GM21526 (cell line): Measurements from ENCODE around the gene NOL6.

Experiments
- ATAC-seq: cut with Tn5 transposase; IDR thresholded peaks from one replicate; pipeline ENCODE4 v1.9.1; 2021; ENCODE audit warnings: moderate library complexity; ENCODE audit not compliant: unreplicated experiment, low FRiP score

Gene NOL6

DNA sequence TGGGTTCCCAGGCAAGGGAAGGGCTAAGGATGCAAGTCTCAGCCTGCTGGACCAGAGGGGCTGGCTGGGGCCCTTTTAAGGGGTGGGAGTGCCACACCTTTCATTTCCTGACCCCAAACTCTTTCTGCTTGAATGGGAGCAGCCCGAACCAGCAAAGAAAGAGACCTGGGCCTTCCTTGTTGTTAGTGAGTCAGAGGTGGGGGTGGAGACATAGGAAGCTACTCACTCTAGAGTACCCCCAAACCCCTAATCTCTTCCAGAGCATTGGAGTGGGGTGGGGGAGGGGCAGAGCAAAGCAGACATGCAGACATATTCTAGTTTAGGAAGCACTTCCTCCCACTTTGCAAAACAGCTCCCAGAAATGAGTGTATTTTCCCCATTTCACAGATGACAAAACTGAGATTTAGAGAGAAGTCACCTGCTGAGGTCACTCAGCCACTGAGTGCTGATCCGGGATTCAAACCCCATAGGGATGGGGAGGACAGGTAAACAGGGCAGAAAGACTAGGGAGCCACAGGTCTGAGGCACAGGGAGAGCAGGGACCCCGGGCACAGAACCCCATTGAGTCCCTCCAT is 20.4 kb downstream of the NOL6 start:
- no peak for ATAC-seq

DNA sequence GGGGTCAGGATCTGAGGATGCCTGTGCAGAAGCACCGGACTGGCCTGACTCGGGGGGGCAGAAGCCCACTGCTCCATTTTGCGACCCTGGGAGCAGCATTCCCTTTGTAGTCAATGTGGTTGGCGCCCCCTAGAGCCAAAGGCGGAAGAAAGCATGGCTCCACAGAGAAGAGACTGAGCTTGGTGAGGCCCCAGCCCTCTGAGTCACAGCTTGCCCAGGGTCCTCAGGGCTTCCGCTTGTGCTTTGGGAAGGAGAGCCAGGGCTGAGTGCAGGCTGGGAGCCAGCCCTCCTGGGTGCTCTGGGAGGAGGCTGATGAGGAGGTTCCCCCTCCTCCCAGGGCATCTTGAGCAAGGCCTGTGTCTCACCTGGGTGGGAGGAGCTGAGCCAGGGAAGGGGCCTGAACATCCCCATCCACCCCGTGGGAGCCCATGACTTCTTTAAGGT is 20.9 kb downstream of the NOL6 start:
- no peak for ATAC-seq

DNA sequence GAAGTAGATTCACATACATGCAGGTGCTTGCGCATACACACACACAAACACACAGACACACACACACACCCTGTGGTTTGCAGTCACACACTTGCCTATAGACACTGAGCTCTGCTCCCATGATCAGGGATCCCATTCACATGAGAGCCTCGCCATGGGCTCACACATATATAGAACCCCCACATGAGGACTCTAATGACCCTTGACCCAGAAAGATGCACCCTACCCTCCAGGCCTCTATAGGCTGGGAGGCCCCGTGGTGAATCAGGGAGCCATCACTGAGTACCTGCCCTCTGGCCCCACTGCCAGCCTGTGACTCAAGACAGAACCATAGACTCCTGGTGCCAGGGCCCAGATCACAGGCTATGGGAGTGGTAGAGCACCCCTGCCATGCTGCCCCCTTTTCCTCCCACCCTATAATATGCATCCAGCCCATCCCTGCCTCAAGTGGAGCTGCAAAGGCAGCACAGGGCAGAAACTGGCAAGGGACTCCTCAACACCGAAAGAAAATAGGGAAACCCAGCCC is 23.0 kb downstream of the NOL6 start:
- no peak for ATAC-seq

DNA sequence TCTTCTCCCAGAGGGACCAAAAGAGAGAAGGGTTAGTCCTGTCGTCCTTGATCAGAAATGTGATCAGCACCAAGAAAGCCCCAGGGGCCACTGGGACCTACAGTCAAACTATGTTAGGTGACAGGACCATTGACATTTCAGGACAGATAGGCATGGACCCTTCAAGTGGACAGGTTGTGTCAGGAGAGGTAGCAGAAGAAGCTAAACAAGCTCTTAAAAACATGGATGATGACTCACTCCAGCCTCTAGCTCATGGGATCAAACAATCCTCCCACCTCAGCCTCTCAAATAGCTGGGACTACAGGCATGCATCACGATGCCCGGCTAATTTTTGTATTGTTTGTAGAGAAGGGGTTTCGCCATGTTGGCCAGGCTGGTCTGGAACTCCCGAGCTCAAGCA is 24.0 kb downstream of the NOL6 start:
- no peak for ATAC-seq

DNA sequence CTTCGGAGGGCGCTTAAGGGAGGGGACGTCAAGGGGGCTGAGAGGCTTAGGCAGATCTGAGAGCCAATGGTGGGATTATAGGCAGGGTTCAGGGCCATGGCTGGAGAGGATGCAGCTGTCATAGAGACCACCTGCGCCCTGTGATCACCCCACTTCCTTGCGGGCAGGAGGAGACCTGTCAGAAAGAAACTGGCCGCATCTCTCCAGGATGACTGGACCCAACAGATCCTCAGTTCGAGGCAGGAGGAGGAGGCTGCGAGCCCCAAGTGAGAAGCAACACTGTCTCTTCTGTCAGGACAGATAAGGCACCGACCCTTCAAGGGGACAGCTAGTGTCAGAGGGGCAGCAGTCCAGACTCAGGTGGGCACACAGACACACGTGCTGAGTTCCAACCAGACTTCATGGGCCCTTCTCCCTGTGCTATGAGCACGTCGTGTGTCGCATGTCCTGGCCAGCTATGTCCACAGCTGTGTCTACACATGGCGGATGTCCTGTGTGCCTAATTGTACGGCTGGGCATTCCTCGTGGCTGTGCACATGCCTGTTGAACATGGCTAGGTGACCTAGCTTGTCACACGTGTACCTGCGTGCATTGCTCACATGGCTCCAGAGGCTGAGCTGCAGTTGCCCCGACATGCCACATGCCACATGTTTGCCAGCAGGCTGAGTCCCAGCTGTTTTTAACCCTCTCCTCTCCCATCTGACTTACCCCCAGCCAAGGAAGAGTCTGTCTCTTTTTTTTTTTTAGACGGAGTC is 25.7 kb downstream of the NOL6 start:
- no peak for ATAC-seq

DNA sequence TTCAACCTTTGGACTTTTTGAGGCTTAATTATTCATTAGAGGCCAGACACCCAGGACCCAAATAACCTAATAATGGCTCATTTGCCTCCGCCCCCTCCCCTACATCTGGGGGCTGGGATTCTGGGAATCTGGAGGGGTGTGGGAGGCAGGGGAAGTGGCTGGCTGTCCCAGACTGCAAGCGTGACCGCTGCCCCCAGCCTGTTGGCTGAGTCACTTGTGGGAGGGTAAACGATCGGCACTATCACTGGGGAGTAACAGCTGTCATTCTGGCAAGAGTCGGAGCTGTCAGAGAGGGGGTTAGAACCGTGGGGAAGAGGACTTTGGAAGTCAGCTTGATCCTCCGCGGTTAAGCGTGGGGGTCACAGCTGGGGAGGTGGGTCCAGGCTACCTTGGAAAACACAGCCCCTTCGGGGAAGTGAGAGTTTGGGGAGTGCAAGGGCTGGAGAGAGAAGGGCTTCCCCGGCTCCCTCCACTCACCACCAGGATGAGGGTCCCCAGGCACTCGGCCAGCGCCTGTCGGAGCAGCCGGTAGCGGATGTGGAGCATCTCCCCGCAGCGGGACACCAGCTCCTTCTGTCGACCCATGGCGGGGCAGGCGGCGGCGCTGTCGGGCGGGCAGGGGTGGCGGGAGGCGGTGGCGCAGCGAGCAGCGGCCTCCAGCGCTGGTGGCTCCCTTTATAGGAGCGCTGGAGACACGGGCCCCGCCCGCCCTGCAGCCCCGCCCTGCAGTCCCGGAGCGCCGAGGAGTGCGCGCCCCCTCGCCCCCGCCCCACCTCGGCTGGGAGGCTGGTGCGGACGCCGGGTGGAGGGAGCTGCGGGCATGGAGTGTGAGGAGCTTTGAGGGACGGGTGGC is 26.6 kb downstream of the NOL6 start, which contains the start of gene AQP3:
AQP3 (minus strand) TSS at position 648 of the 853 bp plus-strand sequence; CDS start at position 585, 63 bp downstream.
- ATAC-seq = peak; percentile 33

DNA sequence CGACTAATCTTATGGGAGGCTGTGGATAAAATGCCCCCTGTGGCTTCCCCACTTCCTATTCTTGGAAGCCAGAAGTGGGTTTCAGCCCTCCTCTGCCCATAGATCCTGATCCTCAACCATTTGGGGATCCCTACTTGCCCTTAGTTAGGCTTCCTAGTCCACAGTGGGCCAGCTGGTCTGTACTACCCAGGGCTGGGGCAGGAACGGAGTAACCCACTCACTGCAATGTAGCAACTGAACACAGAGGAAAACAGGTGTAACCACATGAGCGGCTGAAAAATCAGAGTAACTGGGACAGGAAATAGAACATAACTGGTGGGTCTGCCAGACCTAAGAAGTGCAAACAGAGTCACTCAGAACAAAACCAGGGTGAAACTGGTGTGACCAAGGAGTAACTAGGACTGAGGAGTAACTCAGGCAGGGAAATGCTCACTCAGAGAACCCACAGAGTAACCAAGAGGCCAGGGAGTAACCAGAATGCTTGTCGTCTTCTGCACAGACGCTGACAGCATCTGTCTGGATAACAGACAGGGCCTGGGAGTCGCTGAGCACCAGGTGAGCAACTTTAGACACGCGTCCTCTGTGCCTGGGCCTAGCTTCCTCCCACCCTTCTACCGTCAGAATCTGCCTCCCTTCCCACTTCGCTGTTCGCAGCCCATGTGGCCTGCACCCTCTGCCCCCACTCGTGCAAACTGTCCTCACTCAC is 27.3 kb downstream of the NOL6 start:
- ATAC-seq = peak; percentile 77

DNA sequence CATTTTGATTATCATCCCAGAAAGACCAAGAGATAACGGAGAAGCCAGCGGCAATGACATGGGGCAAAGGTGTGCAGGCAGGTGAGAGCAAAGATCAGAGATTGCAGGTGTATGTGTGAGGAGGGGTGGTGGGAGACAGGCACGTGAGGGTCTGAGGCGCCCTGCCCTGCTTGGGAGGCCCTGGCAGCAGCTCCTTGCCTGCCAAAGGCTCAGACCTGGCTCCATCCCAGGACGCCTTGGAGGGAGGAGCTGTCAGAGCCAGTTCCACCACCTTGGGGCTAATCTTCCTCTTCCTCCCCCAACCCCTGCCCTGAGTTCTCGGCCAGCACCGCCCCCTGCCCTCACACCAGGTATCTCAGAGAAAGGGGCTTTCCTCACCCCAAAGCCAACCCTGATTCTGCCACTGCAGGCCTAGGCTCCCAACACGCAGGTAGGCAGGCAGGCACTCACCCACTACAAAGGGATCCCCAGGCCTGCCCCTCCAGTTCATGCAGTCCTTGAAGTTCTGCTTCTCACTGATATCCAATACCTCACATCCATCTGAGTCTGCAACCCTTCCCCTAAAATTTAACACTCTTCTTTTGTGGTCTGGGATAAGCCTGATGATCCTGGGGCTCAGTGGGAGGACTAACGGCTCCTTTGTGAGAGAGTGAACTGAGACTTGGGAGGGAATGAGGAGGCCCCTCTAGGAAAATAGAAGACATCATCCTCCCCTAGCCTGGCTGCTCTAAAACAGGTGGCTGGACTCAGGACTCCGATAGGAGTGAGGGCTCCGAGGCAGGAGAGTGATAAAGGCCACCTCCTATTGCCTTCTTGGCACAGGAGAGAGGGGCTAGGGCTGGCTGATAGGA is 28.1 kb downstream of the NOL6 start:
- ATAC-seq = no peak

DNA sequence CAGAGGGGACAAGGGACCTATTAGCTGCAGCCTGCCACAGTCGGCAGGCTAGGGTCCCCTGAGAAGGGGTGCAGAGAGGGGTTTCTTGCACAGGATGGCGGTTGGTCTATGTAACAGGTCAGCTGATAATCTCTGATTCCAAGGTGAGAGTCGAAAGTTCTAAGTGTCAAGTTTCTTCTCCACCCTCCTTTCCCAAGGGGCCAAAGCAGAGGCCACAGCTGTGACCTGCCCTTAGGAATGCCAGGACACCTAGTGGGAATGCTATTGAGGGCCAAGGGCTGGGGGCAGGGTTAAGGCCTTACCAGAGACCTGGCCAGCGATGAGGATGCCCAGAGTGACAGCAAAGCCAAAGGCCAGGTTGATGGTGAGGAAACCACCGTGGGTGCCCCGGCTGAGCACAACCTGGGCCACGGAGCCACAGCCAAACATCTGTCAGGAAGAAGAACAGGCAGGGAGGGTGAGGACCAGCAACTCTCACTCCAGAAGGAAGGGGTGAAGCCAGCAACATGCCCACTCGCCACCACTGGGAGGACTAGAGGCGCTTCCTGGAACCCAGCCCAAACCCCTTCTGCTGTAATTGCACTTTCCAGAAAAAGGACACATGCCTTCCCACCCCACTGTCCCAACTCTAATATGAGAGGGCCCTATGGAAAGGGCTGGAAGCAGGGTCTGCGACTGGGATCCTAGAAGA is 30.1 kb downstream of the NOL6 start:
- no peak for ATAC-seq

DNA sequence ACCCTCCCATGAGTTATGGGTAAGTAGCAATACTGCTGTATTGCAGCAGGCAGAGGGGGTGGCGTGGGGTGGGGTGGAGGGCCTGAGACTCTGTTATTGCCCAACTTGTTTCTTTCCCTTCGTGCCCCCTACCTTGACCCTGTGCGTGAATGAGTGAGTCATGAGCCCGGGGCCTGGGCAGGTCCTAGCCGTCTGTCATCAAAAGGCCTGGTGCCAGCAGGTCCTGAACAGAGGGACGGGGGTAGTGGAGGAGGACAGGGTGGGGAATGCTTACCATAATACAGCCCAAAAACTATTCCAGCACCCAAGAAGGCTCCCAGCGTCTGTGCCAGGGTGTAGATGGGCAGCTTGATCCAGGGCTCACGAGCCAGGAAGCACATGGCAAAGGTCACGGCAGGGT is 30.7 kb downstream of the NOL6 start:
- no peak for ATAC-seq

DNA sequence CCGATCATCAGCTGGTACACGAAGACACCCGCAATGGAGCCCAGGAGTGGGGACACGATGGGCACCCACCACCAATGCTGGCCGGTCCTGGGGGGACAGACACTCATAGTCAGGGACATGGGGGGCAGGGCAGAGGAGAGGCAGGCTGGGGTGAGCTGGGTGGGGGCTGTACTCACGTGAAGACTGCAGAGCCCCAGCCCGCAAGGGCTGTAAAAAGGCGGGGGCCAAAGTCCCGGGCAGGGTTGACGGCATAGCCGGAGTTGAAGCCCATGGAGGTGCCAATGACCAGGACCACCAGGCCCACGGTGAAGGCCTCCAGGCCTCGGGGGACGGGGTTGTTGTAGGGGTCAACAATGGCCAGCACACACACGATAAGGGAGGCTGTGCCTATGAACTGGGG is 31.6 kb downstream of the NOL6 start:
- ATAC-seq = no peak

DNA sequence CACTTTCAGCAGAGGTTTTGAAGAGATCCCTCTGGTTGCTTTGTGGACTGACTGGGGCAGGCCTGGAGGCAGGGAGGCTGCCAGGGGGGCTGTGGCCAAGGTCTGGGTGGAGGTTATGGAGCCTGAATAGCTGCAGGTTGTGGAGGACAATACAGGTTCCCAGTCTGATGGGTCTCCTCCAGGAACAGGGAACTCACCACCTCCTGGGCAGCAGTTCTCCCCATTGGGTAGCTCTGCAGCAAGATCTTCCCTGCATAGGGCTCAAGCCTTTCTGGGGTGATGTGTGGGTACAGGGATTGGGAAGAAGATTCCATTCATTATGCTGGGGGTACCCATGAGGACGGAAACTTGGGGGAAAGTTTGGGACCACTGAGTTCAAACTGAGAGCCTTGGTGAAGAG is 33.1 kb downstream of the NOL6 start:
- ATAC-seq = no peak

DNA sequence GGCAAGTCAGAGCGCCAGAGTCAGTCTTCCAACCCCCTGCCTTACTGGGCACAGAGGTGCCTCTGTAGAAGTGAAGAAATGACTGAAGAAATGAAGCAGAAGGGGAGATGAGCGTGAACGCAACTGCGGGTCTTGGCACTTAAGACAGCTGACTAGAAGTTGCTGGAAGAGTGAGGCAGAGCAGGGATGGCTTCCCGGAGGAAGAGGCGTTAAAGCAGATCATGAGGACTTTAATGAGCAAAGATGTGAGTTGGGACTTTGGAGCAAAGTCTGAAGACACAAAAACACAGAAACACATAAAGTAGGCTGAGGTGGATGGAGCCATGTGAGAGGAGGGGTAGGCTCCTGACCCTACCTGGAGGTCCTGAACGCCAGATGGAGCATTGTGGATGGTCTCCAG is 33.5 kb downstream of the NOL6 start:
- ATAC-seq = no peak

DNA sequence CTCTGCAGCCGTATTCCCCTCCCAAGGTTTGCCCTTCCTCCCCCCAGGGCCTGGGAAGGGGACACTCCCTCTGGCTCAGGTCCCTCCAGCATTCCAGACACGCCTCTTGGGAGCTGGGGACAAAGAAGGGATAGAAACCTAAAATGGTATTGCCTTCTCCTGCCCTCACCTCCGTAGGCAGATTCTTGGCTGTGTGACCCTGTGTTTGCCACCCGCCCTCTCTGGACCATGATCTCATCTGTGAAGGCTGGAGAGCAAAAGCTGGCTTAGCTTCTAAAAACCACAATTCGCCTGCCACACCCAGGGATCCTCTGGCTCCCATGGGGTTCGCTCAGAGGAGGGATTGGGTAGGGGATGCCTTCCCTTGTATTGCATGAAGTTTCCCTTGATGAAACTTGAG is 34.0 kb downstream of the NOL6 start:
- ATAC-seq = no peak

DNA sequence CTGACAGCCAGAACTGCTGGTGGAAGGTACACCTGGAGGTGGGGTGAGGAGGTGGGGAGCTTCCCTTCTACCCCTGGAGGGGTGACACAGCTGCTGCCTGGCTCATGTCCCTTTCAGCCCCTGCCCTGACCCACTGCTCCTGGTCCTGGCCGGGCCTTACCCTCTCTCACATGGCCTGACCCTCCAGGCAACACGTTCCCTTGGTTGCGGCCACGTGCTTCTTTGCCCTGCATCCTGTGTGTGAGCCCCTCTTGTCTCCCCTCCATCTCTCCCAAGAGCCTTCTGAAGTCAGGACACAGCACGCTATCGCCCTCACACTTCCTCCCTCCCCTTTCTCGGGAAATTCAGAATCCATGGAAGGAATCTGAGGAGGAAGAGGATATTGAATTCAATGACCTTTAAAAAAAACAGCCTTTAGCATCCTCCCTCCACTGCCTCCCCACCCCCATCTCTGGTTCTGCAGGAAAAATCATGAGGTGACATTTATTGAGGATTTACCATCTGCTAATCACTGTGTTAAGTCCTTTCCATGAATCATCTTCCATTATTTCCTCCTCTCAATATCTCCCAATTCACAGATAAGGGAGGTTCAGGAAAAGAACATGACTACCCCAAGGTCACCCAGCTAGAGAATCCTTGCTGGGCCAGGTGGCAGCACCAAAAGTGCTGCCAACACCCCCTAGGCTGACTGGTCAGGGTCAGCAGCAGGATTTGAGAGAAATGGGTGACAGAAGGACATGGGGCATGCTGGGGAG is 34.6 kb downstream of the NOL6 start:
- ATAC-seq = no peak

DNA sequence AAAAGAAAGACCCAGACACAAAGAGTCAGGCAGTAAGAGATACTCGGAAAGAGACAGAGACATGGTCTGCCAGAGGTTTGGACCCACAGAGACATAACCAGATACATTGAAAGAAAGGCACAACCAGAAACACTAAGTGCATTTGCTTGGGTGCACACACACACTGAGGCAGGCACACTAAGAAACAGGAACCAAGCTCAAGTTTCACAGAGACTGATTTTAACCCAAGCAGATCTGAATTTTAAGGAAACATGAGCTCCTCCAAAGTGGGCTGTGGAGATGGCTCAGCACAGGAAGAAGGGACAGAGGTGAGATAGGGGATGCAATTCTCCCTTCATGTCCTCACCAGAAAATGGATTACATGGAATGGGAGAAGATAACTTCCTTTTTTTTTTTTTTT is 35.8 kb downstream of the NOL6 start:
- ATAC-seq = no peak

DNA sequence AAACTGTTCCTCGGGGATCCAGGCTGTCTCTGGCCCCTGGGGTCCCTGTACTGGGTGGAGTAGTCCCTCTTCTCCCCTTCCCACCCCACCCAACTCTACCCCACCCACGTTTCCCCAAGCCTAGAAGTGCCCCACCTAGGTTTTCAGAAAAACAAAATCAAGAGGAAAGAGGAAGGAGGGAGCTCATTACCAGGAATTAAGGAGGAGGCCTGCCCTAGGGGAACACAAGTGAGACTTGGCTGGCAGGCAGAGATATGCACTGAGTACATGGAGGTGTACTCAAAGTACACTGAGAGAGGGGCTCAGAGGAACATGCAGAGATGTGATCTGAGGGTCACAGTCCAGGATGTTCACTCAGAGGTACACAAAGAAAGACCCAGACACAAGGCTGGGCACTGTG is 36.5 kb downstream of the NOL6 start:
- no peak for ATAC-seq

DNA sequence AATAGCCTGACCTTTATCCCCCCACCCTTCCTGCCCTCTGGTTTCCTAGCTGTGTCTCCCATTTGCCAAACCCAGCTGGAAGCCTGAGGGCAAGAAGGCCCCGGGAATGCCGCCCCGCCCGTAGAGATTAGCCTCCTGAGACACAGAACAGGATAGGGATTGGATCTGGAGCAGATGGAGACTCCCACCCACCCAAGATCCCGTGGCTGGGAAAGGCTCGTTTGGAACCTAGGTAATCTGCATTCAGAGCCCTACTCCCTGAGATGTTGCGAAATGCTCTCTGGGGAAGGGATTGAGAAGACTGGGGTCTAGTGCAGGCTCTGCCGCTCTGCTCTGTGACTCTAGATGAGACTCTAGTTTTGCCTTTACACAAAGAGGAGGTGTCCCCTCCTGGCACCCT is 37.3 kb downstream of the NOL6 start:
- no peak for ATAC-seq
